GM18951 (cell line): ENCODE data around the gene WDR62.
"Not testable (repeated sequence)": the region's sequence is repeated elsewhere in the genome, so short reads cannot be mapped to it uniquely, and the experiment has no call there.

Source experiments
- POLR2A ChIP-seq: IDR thresholded peaks from 4 replicates; pipeline ENCODE4 v1.6.1; 2011; ENCODE audit warnings: mild to moderate bottlenecking; ENCODE audit not compliant: insufficient read length, insufficient read depth; ENCODE audit errors: extremely low read depth
- in situ Hi-C: fragments of 300-500 bp; cut with MboI; formaldehyde crosslinking; loops from one replicate; pipeline ENCODE4 v1.12.0; 2022; ENCODE audit warnings: low sequenced_read_pairs, mixed read lengths, inconsistent platforms; ENCODE audit not compliant: unreplicated experiment

WDR62 gene

DNA sequence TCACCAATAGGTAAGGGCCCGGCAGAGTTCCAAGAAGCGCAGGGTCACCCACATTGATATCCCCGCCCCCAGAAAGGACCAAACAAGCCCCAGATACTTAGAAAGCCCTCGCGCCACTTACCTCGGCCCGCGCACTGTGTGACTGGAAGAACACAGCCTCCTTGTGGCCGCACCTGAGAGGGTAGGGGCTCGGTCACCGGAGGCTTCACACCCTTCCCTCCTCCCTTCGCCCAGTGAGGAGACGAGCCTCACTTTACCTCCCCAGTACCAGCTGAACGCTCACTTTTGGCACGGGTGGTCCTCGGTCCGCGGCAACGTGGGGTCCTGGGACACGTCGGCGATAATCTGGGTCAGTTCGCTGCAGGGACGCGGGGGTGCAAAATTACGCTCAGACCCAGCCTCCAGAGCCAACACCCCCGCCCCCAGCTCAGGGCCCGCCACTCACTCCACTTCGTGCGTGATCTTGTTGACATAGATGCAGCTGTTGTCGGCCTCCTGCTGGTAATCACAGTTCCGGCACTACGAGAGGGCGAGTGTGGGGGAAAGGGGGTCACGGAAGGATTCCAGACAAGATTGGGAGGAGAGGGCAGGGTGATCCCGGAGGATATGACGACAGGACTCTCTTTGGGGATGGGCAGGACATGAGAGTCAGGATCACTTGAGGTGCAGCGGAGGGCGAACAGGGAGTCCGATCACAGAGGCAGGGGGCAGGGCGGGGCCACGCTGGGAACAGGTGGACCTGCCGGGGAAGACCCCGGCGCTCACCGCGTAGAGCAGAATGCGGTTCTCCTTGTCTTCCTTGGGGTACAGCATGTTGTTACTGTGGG is 59.4 kb downstream of the WDR62 start:
- in situ Hi-C loops, result no loop called here
- no peak for TF ChIP-seq POLR2A

DNA sequence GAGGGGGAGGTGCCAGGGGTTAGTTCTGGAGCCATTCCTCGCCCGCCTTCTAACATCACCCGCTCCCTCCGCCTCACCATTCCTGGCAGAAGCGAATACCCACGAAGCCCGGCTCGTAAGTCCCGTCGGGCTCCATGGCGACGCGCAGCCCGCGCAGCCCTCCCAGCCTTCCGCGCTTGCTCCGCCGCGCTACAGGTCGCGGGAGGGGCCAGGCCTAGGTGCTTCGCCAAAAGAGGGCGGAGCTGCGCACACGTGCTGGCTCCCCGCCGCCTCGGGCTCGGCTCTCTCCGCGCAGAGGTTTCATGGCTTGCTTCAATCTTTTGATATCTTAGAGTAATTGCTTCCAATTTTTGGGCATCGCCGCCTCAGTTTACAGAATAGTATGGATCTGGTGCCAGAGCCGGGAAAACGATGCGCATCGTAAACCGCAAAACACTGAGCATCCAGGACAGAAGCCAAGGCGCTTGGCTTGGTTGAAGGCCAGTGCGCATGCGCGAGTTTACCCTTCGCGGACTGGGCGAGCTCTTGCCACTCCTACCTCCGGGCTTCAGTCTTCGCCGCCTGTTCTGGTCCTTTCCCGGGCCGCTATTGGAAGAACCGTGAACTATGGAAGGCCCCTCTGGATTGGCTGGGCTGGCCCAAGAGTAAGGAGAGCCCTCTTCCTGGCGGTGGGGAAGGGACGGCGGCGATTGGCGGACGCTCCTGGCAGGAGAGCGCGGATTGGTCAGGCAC is 60.2 kb downstream of the WDR62 start, which contains the start of gene POLR2I:
TSS of gene POLR2I (minus strand) at position 155 of the 732 bp plus-strand sequence. CDS start at position 136, 19 bp downstream.
- in situ Hi-C loops, result no loop called here
- peak; percentile 78 for TF ChIP-seq POLR2A

- in situ Hi-C loops, result no loop called here
- peak; percentile 74 for TF ChIP-seq POLR2A
Observed at GRCh38 chr19:36115453-36116343, 61.0 kb downstream of the WDR62 start, which contains the start of gene TBCB. TBCB (plus strand) TSS chr19:36115468; CDS start chr19:36115561, 93 bp downstream.

DNA sequence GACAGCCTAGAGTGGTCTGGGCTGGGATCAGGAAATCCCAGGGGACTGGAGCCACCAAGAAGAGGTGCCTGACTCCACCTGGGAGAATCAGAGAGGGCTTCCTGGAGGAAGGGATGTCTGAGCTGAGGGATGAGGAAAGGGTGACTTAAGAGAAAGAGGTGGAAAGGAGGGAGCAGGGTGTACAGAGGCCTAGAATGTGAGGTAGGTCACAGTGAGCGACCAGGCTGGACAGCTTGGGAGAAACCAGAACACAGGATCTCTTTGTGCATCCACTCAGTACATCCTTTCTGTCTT is 61.6 kb downstream of the WDR62 start:
- in situ Hi-C loops, result no loop called here
- TF ChIP-seq POLR2A, result no peak

GRCh38 chr19:36120092-36120983 is 65.6 kb downstream of the WDR62 start:
- in situ Hi-C loops, result no loop called here
- no peak for TF ChIP-seq POLR2A

DNA sequence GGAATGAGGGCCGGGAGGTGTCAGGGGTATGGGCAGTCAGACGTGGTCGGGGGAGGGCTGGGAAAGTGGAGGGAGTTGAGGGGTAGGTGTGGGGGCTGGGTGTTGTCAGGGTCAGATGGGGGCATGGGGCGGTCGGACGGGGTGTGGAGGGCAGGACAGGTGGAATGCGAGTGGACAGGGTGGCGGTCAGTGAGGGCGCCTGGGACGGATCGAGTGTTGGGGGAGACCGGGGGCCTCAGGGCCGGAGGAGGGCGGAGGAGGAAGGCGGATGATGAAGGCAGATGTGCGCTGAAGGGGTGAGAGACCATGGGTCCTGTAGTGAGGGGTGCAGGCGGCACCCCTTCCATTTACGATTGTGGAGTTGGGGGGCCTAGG is 66.3 kb downstream of the WDR62 start:
- TF ChIP-seq POLR2A, result no peak
- in situ Hi-C loops, result no loop called here

DNA sequence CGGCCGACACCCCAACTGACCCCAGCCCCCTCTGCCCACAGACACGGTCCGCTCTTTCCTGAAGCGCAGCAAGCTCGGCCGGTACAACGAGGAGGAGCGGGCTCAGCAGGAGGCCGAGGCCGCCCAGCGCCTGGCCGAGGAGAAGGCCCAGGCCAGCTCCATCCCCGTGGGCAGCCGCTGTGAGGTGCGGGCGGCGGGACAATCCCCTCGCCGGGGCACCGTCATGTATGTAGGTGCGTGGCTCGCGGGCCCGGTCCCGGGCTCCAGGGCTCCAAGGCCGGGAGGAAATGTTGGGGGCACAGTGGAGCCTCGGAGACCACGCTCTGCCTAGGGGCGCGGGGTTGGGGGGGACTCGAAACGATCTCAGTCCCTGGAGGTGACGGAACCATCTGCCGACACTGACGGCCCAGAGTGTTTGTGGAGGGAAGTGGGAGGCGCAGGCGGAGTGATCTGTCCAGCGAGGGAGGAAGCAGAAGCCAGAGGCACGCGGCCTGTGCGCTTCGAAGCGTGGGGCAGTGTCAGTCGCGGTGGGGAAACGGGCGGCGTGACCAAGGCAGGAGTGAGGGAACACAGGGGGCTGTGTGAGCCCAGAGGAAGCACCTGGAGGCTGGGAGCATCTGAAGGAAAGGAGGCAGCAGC is 66.9 kb downstream of the WDR62 start:
- TF ChIP-seq POLR2A, result no peak
- in situ Hi-C loops, result no loop called here

- in situ Hi-C loops, result no loop called here
- TF ChIP-seq POLR2A, result no peak
Observed at GRCh38 chr19:36125557-36125956, 70.9 kb downstream of the WDR62 start.

DNA sequence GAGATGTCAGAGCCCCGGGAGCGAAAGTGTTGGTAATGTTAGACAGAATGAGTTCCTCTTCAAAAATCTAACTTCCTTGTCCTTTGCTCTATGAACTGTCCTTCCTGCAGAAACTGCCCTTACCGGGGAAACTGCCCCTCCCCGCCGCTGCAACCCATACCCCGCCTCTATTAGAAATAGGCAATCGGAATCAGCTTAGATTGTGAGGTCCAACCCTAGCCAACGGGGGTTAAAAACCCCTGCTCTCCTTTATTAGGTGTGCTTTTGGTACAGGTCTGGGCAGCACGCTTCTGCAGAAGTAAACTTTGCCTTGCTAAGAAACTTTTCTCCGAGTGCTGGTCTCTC is 73.7 kb downstream of the WDR62 start:
- in situ Hi-C loops, result no loop called here
- no peak for TF ChIP-seq POLR2A

DNA sequence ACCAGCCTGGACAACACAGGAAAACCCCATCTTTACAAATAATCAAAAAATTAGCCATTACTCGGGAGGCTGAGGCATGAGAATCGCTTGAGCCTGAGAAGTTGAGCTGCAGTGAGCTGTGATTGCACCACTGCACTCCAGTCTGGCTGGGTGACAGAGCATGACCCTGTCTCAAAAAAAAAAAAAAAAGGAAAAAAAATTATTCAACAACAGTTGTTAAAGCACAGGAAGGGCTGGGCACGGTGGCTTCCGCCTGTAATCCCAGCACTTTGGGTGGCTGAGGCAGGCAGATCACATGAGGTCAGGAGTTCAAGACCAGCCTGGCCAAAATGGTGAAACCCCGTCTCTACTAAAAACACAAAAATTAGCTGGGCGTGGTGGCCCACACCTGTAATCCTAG is 76.5 kb downstream of the WDR62 start:
- in situ Hi-C loops, result not testable (repeated sequence)

- in situ Hi-C loops, result not testable (repeated sequence)
Observed at GRCh38 chr19:36134867-36135266, 80.2 kb downstream of the WDR62 start.
